ENCODE results near the gene MICAL2. TPM values are rescaled to one million over a fixed set of nuclear protein-coding genes. Genes with fewer than 3 reads are reported as not detected.

MICAL2 gene
- total and polyA plus RNA-seq, 2 of the 8 experiments (the other 6 are each of a cell fraction or from before 2014, with no cell fraction given) = 1.3 to 4.1 TPM

DNA sequence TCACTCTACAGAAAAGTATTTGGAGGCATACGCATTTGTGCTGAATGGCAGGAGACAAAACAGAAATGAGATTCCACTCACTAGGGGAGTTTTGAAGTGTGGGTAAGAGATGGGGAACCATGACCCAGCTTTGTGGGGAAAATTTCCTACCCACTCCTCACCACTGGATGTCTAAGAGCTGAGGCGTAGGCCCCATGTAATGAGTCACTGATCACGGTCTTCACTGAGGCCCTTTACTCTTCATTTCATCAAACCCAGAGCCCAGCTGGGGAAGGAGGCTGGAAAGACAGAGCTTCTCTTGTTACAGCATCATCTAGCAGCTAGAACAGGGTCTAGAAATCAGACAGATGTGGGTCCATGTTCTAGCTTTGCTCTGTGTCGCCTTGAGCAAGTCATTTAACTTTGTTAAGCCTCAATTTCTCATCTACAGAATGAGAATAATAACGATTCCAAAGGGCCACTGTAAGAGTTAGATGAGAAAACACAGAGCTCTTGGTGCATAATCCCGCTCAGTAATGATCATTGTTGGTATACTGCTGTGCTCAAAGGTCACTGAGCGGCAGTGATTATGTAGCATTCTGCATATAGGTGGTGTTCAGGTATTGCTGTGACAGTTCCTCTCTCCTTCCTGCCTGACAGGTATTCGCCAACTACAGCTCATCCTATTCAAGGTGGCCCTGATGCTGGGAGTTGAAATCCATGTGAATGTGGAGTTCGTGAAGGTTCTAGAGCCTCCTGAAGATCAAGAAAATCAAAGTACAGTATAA, 97.2 kb downstream of the MICAL2 start:
- FAIRE-seq = no peak
- Histone ChIP-seq H4K20me1 (replicated peaks in 1 of 2; ENCODE audit: control insufficient read depth in 1 of 2, insufficient read depth in 2 of 2, low read length in 2 of 2) (no peaks in the 10 kb centered on the region), H3K4ac (replicated peaks; ENCODE audit: insufficient read length, low read depth, low read length) (no peak overlapping the region), H3K23ac (ENCODE audit: insufficient read length) (no peak overlapping the region), H2AFZ (ENCODE audit: low read length) (no peak overlapping the region), H3K4me2 (ENCODE audit: insufficient read depth in 1 of 2, low read depth in 2 of 2, low read length in 2 of 2) (no peak overlapping the region), H4K5ac (ENCODE audit: insufficient read length, low read depth, low read length) (no peak overlapping the region), H3K36me3 (ENCODE audit: control insufficient read depth in 2 of 4, insufficient read depth in 4 of 4, low read length in 3 of 4) (no peaks in the 10 kb centered on the region), H3K9ac (replicated peaks in 1 of 4; ENCODE audit: extremely low read depth in 1 of 4, low read depth in 3 of 4, low read length in 3 of 4) (no peak overlapping the region), H3K79me1 (ENCODE audit: low read depth, low read length) (no peaks in the 10 kb centered on the region), H2BK120ac (replicated peaks; ENCODE audit: low read depth, low read length) (no peak overlapping the region), H3K27me3 (replicated peaks in 1 of 4; ENCODE audit: control insufficient read depth in 3 of 4, extremely low read depth in 1 of 4, insufficient read depth in 3 of 4, low read length in 3 of 4) (no peaks in the 10 kb centered on the region), H2BK15ac (ENCODE audit: low read length) (no peak overlapping the region), H2BK5ac (ENCODE audit: low read depth, low read length) (no peak overlapping the region), H3K56ac (replicated peaks; ENCODE audit: insufficient read length, low read depth, low read length) (no peak overlapping the region), H2BK12ac (ENCODE audit: low read depth, low read length) (no peak overlapping the region), H4K91ac (replicated peaks; ENCODE audit: insufficient read length, low read length) (no peak overlapping the region), H3K9me3 (ENCODE audit: insufficient read depth in 2 of 2, low read depth in 1 of 2, low read length in 1 of 2) (no peaks in the 10 kb centered on the region), H2AK5ac (ENCODE audit: low read depth, low read length) (no peak overlapping the region), H3K14ac (ENCODE audit: insufficient read length) (no peak overlapping the region), H3K4me1 (replicated peaks in 1 of 4; ENCODE audit: control insufficient read depth in 3 of 4, insufficient read depth in 4 of 4, low read length in 3 of 4) (no peaks in the 10 kb centered on the region), H3K27ac (ENCODE audit: low read depth, low read length) (no peak overlapping the region), H3K4me3 (ENCODE audit: extremely low read depth in 1 of 4, insufficient read depth in 2 of 4, low read depth in 3 of 4, low read length in 4 of 4) (no peak overlapping the region), H4K8ac (ENCODE audit: extremely low read depth, insufficient read depth, low read length) (no peak overlapping the region), H3K18ac (ENCODE audit: extremely low read depth, low read length) (no peak overlapping the region), H3K79me2 (ENCODE audit: control insufficient read depth in 1 of 2, insufficient read depth in 2 of 2, low read length in 2 of 2) (no peaks in the 10 kb centered on the region), H3K23me2 (ENCODE audit: low read depth, low read length) (no peaks in the 10 kb centered on the region), H2BK20ac (ENCODE audit: low read length) (no peak overlapping the region)
- 71% methylated on average over 9 of the region's 9 CpGs; no CpG with 5 or more reads in 1 of the 2 experiments for WGBS, 2 experiments (ENCODE audit: extremely low coverage in 1 of 2, insufficient coverage in 1 of 2, insufficient read length in 1 of 2, insufficient replicate concordance in 2 of 2, low coverage in 1 of 2, low lambda C conversion rate in 2 of 2, missing lambda C conversion rate in 1 of 2)
- POLR2A ChIA-PET (ENCODE audit: partially characterized antibody) = no interaction called here
- no peak for DNase-seq (ENCODE audit: low read depth in 1 of 2, low spot score in 2 of 2)
- CTCF ChIA-PET (ENCODE audit: partially characterized antibody) = interaction anchor here (0.6 to 1.5 kb wide), 8 partner anchors 10 to 74 kb away, joined by 3 to 8 read pairs (median 3); no protein-coding TSS in a partner anchor
- no peak for TF ChIP-seq TCF12 (IDR thresholded peaks at IDR 0.05; ENCODE audit: low read depth, low read length)
- TF ChIP-seq, protein P1, sequence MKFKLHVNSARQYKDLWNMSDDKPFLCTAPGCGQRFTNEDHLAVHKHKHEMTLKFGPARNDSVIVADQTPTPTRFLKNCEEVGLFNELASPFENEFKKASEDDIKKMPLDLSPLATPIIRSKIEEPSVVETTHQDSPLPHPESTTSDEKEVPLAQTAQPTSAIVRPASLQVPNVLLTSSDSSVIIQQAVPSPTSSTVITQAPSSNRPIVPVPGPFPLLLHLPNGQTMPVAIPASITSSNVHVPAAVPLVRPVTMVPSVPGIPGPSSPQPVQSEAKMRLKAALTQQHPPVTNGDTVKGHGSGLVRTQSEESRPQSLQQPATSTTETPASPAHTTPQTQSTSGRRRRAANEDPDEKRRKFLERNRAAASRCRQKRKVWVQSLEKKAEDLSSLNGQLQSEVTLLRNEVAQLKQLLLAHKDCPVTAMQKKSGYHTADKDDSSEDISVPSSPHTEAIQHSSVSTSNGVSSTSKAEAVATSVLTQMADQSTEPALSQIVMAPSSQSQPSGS (IDR thresholded peaks at IDR 0.05; ENCODE audit: low read length) = no peak
- TF ChIP-seq CBX8 (IDR thresholded peaks at IDR 0.05; ENCODE audit: borderline replicate concordance, low read depth, low read length) = no peak
- TF ChIP-seq CTBP2 (IDR thresholded peaks at IDR 0.05; ENCODE audit: borderline replicate concordance, insufficient read depth, insufficient read length, low read length) = no peak
- TF ChIP-seq KDM1A (IDR thresholded peaks at IDR 0.05; ENCODE audit: borderline replicate concordance, low read length) = no peak
- no peak for TF ChIP-seq BRCA1 (IDR thresholded peaks at IDR 0.05; ENCODE audit: low read depth, low read length)
- TF ChIP-seq EGR1 (IDR thresholded peaks at IDR 0.05; ENCODE audit: borderline replicate concordance, low read depth, low read length) = no peak
- TF ChIP-seq SP2 (IDR thresholded peaks at IDR 0.05; ENCODE audit: low read length) = no peak
- no peak for TF ChIP-seq MAFK (IDR thresholded peaks at IDR 0.05; ENCODE audit: low read depth, low read length)
- no peak for TF ChIP-seq CBX5 (IDR thresholded peaks at IDR 0.05; ENCODE audit: low read depth, low read length)

All from H1 (cell line).